ENCODE results near the gene FOXP1.

GRCh38 chr3:71104976-71105375 lies 478.6 kb downstream of the FOXP1 start:
- TF ChIP-seq CTCF (IDR thresholded peaks at IDR 0.05; ENCODE audit: poor library complexity, severe bottlenecking) = no peak
- no peak for TF ChIP-seq POLR2AphosphoS5 (IDR thresholded peaks at IDR 0.05)
